ENCODE results near the gene AK5.

AK5 gene

DNA sequence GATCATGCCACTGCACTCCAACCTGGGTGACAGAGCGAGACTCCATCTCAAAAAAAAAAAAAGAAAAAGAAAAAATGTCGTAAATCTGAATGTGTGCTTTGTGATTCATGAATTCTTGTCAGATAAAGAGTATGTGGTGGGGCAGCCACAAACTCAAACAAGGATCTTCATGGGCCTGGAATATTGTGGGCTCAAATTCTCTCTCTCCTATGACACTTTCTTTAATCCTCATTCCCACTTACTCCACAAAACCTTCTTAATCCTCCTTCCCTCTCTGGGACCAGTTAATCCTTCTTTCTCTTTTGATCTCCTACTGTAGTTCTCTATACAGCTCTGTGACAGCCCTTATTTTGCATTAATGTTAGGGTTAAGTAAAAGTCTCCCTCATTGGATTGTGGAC, 112.3 kb downstream of the AK5 start:
- TF ChIP-seq, protein P1, sequence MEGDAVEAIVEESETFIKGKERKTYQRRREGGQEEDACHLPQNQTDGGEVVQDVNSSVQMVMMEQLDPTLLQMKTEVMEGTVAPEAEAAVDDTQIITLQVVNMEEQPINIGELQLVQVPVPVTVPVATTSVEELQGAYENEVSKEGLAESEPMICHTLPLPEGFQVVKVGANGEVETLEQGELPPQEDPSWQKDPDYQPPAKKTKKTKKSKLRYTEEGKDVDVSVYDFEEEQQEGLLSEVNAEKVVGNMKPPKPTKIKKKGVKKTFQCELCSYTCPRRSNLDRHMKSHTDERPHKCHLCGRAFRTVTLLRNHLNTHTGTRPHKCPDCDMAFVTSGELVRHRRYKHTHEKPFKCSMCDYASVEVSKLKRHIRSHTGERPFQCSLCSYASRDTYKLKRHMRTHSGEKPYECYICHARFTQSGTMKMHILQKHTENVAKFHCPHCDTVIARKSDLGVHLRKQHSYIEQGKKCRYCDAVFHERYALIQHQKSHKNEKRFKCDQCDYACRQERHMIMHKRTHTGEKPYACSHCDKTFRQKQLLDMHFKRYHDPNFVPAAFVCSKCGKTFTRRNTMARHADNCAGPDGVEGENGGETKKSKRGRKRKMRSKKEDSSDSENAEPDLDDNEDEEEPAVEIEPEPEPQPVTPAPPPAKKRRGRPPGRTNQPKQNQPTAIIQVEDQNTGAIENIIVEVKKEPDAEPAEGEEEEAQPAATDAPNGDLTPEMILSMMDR (conservative IDR thresholded peaks at IDR 0.05; ENCODE audit: control insufficient read depth, insufficient read depth, low read depth, low read length) = no peak
- DNase-seq (ENCODE audit: low read depth) = peak; percentile 38
- H3K4me3 ChIP-seq (ENCODE audit: control insufficient read depth, low read depth, low read length) = no peak overlapping the region

DNA sequence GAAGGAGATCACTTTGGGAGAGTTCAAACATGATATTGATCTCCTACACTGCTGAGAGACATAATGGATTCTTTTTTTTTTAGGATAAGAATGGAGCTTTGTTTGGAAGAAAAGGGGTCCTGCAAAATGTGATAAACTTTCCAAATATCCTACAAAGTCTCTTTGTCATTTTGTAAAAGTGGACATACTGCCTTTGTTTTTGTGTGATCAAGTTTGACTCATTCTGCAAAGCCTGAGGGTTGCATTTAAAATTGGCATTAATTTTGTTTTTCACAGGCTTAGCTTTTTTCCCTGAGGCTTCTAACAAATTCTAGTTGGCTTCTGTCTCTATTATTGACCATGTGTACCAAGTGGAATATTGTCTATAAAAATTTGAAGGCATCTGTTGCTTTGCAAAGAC, 113.2 kb downstream of the AK5 start:
- no peak for DNase-seq (ENCODE audit: low read depth)
- TF ChIP-seq, protein P1 (conservative IDR thresholded peaks at IDR 0.05; ENCODE audit: control insufficient read depth, insufficient read depth, low read depth, low read length) = no peak
- no peak overlapping the region for H3K4me3 ChIP-seq (ENCODE audit: control insufficient read depth, low read depth, low read length)

DNA sequence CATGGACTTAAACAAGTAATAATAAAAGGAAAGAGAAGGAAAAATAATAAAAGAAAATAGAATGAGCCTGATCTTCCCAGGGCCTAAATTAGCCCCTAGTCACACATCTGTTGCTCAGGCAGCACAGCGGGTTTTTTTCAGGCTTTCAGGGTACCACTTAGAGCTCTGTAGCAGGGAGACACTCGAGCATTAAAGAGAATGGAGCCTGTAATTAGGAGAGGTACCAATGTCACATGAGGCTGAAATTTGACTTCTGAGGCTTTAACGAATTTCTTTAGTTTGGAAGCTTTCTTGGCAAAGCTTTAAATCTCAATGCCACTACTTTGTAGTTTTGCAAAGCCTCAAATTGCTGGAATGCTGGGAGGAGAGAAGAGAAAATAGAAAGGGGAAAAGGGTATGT, 116.3 kb downstream of the AK5 start:
- TF ChIP-seq, protein P1 (conservative IDR thresholded peaks at IDR 0.05; ENCODE audit: control insufficient read depth, insufficient read depth, low read depth, low read length) = no peak
- H3K4me3 ChIP-seq (ENCODE audit: control insufficient read depth, low read depth, low read length) = no peak overlapping the region
- no peak for DNase-seq (ENCODE audit: low read depth)

DNA sequence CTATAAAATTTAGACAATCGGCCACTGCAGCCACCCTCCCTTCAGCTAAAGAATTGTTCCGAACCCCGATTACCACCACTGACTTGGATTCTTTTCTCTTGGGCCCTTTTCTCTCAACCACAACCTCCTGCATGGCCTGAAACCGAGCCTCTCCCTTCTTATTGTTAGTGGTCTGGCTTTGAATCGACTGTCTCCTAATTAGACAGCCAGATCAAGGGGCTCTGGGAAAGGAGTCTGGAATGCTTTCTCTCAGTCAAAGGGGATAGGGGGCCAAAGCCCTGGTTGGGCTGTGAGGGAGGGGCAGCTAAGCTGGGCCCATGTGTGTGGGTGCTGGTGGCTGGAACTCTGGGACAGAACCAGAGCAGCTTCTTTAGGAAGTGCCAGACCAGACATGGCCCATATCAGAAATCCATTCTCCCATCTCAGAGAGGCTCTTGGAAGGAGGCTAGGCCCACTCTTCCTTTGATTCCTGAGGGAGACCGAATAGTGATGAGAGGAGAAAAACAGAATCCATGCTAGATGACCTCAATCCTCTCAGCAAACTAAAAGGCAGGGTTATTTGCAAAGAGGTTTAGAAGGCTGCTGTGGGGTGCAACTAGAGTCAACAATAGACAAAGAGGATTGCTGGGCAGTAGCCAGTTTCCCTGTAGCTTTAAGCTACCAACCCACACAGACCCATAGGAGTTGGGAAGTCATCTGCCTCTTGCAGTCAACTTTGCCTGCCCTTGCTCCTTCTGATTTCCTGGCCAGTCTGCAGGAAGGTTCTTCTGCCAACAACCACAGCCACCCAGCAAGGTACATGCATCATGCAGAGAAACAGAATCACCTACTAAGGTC, 117.6 kb downstream of the AK5 start:
- H3K4me3 ChIP-seq (ENCODE audit: control insufficient read depth, low read depth, low read length) = no peak overlapping the region
- DNase-seq (ENCODE audit: low read depth) = no peak
- TF ChIP-seq, protein P1 (conservative IDR thresholded peaks at IDR 0.05; ENCODE audit: control insufficient read depth, insufficient read depth, low read depth, low read length) = no peak

DNA sequence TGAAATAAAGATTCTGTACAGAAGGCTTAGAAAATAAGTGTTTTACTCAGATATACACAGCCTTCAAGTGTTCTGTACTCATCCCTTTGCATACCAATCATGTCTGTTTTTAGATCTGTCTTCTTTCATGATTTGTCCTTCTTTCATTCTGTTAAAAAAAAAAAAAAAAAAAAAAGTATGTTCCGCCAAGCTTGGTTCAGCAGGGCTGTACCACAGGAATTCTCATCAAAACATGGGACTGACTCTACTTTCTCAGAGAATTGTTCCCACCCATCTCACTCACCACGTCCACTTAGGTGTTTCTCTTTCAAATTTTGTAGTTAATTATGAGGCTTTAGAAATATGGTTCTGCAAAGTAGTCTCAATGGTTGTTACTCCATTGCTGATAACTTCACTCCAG, 119.0 kb downstream of the AK5 start:
- no peak overlapping the region for H3K4me3 ChIP-seq (ENCODE audit: control insufficient read depth, low read depth, low read length)
- DNase-seq (ENCODE audit: low read depth) = no peak
- TF ChIP-seq, protein P1 (conservative IDR thresholded peaks at IDR 0.05; ENCODE audit: control insufficient read depth, insufficient read depth, low read depth, low read length) = no peak

DNA sequence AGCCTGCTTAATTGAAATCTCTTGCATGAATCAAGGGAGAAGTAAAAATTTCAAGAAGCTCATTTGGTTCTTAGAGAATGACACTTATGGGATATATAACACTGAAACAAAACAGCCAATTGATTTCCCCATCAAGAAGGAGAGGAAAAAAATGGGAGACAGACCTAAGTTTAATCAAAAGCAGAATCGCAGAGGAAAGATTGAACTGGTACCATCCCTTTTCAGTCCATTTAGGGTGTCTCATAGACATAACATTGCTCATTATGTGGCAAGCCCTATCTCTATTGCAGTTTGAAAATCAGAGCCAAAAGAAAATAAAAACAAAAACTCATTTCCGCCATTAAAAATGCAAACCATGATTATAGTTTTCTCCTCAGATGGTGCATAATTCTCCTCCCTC, 119.6 kb downstream of the AK5 start:
- DNase-seq (ENCODE audit: low read depth) = no peak
- TF ChIP-seq, protein P1 (conservative IDR thresholded peaks at IDR 0.05; ENCODE audit: control insufficient read depth, insufficient read depth, low read depth, low read length) = no peak
- H3K4me3 ChIP-seq (ENCODE audit: control insufficient read depth, low read depth, low read length) = no peak overlapping the region

Measured in fibroblast of mammary gland (primary cell).